Tibial nerve (tissue), 4 donors: ENCODE measurements around the gene HTR2C.

ENCODE experiments used
- CTCF ChIP-seq, 5 experiments: fragments of 200-600 bp in 3 of 5; fragments of 450-650 bp in 2 of 5; sonication (generic) in 3 of 5; IDR thresholded peaks; one replicate each; pipeline ENCODE4 v1.5.1; 2016 to 2019; ENCODE audit warnings: antibody characterized with exemption in 5 of 5, mild to moderate bottlenecking in 3 of 5, moderate library complexity in 2 of 5
- EP300 ChIP-seq, 2 donors: sonication (generic); formaldehyde crosslinking; IDR thresholded peaks; one replicate each; pipeline ENCODE4 v1.6.1; 2017; ENCODE audit warnings: antibody characterized with exemption in 2 of 2, mild to moderate bottlenecking in 1 of 2
- POLR2A ChIP-seq, 2 donors: fragments of 450-650 bp; IDR thresholded peaks; one replicate each; pipeline ENCODE4 v1.6.1; 2017; ENCODE audit warnings: antibody characterized with exemption in 2 of 2, mild to moderate bottlenecking in 2 of 2, moderate library complexity in 2 of 2

DNA sequence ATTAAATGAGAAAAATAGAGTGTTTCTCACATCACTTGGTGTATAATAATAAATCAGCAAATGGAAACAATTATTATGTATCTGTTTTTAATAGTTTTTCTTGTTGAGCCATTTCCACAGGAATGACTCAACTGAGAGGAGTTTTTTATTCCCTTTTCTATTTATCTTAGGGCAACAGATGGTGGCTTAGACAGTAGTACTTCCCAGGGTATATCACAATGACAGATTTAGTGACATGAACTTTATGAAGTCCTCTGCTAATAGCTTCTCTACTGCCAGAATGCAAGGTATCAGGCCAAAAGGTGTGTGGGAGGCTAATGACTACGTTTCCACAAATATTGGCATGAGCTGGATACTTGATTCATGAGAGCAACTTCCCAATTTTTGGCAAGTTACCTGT is 126.7 kb downstream of the HTR2C start:
- TF ChIP-seq CTCF (IDR thresholded peaks at IDR 0.05) (no peak), POLR2A (IDR thresholded peaks at IDR 0.05) (no peak), EP300 (IDR thresholded peaks at IDR 0.05) (no peak)
